ENCODE measurements around the gene FAM20A. TPM values are rescaled to one million over a fixed set of nuclear protein-coding genes. Genes with fewer than 3 reads are reported as not detected.

Gene FAM20A
- total and polyA plus RNA-seq, 9 of the 15 experiments (the other 6 are each of a cell fraction or from before 2014, with no cell fraction given), result 0.07 TPM; not detected in 8

DNA sequence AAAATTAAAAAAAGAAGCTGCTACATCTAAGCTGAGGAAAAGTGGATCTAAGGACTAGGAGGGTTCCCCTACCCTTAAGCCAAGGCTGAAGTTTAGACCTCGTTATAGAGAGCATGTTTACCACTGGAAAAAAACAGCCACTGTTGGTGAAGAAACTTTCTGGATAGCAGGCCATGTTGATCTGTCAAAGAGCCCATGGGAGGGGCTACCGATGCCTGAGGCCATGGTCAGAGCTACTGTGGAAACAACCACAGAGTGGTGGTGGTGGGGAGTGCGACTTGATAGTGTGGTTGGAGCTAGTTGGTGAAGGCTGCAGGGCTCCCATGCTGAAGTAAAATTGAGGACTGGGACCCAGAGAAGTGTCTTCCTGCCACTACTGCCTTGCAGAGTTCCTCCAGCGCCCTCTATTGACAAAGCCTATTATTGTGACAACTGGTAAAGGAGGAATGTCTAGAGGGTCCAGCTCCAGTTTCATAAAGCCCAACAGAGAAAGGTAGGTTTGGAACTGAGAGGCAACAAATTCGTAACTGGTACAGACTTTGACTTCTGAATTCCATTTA, 12.7 kb upstream of the FAM20A start (continued):
- TF ChIP-seq E4F1 (CRISPR knock-in tag; IDR thresholded peaks at IDR 0.05; ENCODE audit: borderline replicate concordance) (no peak), HDGF (IDR thresholded peaks at IDR 0.05) (no peak), MBD1 (CRISPR knock-in tag; IDR thresholded peaks at IDR 0.05) (no peak), PRPF4 (IDR thresholded peaks at IDR 0.05; ENCODE audit: insufficient read depth, low read depth, low read length, poor library complexity, severe bottlenecking) (no peak), ZNF354B (CRISPR knock-in tag; IDR thresholded peaks at IDR 0.05) (no peak), JUND (IDR thresholded peaks at IDR 0.05; ENCODE audit: borderline replicate concordance, low read depth, low read length) (0 out of 2 replicates have a peak, but pooled peaks have one; percentile 5), JUND (tag; IDR thresholded peaks at IDR 0.05; ENCODE audit: borderline replicate concordance, low read depth, low read length) (no peak; the same call in 2 of the 3 replicates), TRIM28 (IDR thresholded peaks at IDR 0.05) (no peak), RAD21 (CRISPR knock-in tag; conservative IDR thresholded peaks at IDR 0.05 in 1 of 2, IDR thresholded peaks at IDR 0.05 in 1 of 2) (peak; percentile 64 to 77)
- TF ChIP-seq, protein P1, sequence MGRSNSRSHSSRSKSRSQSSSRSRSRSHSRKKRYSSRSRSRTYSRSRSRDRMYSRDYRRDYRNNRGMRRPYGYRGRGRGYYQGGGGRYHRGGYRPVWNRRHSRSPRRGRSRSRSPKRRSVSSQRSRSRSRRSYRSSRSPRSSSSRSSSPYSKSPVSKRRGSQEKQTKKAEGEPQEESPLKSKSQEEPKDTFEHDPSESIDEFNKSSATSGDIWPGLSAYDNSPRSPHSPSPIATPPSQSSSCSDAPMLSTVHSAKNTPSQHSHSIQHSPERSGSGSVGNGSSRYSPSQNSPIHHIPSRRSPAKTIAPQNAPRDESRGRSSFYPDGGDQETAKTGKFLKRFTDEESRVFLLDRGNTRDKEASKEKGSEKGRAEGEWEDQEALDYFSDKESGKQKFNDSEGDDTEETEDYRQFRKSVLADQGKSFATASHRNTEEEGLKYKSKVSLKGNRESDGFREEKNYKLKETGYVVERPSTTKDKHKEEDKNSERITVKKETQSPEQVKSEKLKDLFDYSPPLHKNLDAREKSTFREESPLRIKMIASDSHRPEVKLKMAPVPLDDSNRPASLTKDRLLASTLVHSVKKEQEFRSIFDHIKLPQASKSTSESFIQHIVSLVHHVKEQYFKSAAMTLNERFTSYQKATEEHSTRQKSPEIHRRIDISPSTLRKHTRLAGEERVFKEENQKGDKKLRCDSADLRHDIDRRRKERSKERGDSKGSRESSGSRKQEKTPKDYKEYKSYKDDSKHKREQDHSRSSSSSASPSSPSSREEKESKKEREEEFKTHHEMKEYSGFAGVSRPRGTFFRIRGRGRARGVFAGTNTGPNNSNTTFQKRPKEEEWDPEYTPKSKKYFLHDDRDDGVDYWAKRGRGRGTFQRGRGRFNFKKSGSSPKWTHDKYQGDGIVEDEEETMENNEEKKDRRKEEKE (IDR thresholded peaks at IDR 0.05; ENCODE audit: borderline replicate concordance in 1 of 2, control insufficient read depth in 1 of 2, low read depth in 2 of 2, low read length in 1 of 2), result no peak
- TF ChIP-seq, protein P2, sequence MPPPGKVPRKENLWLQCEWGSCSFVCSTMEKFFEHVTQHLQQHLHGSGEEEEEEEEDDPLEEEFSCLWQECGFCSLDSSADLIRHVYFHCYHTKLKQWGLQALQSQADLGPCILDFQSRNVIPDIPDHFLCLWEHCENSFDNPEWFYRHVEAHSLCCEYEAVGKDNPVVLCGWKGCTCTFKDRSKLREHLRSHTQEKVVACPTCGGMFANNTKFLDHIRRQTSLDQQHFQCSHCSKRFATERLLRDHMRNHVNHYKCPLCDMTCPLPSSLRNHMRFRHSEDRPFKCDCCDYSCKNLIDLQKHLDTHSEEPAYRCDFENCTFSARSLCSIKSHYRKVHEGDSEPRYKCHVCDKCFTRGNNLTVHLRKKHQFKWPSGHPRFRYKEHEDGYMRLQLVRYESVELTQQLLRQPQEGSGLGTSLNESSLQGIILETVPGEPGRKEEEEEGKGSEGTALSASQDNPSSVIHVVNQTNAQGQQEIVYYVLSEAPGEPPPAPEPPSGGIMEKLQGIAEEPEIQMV (tag; conservative IDR thresholded peaks at IDR 0.05; ENCODE audit: low read depth), result no peak

Measured in K562 (cell line).